DOHH2 (cell line): ENCODE measurements around the gene RBM18.

Experiments
- H3F3A ChIP-seq: fragments of 200-600 bp; sonication (generic), shearing (Covaris generic); 2 replicates; pipeline ENCODE4 v1.6.0; 2016; ENCODE audit warnings: antibody characterized with exemption, mild to moderate bottlenecking; ENCODE audit not compliant: control insufficient read depth, insufficient read depth
- H3K27ac ChIP-seq: fragments of 200-600 bp; sonication (generic); 2 replicates; pipeline ENCODE4 v1.5.1; 2014; ENCODE audit warnings: low read depth, mild to moderate bottlenecking, low read length, moderate library complexity
- H3K27me3 ChIP-seq: fragments of 200-600 bp; sonication (generic); 2 replicates; pipeline ENCODE4 v1.6.1; 2014; ENCODE audit warnings: mild to moderate bottlenecking, low read length, mixed read lengths; ENCODE audit not compliant: control insufficient read depth
- H3K36me3 ChIP-seq: fragments of 200-600 bp; sonication (generic); 2 replicates; pipeline ENCODE4 v1.6.1; 2014; ENCODE audit warnings: mild to moderate bottlenecking, low read length, moderate library complexity, mixed read lengths; ENCODE audit not compliant: control insufficient read depth
- H3K4me1 ChIP-seq: fragments of 200-600 bp; sonication (generic); 2 replicates; pipeline ENCODE4 v1.6.1; 2014; ENCODE audit warnings: mild to moderate bottlenecking, low read length, mixed read lengths; ENCODE audit not compliant: control insufficient read depth
- H3K4me2 ChIP-seq: fragments of 200-600 bp; sonication (generic); 2 replicates; pipeline ENCODE4 v1.6.0; 2014; ENCODE audit warnings: mild to moderate bottlenecking, low read length, moderate library complexity
- H3K4me3 ChIP-seq: fragments of 200-600 bp; sonication (generic); 2 replicates; pipeline ENCODE4 v1.5.1; 2014; ENCODE audit warnings: mild to moderate bottlenecking, low read length, mixed read lengths
- H3K79me2 ChIP-seq: fragments of 200-600 bp; sonication (generic); 2 replicates; pipeline ENCODE4 v1.6.1; 2014; ENCODE audit warnings: mild to moderate bottlenecking, low read length, mixed read lengths; ENCODE audit not compliant: control insufficient read depth
- H3K9me2 ChIP-seq: fragments of 200-600 bp; sonication (generic); replicated peaks from 2 replicates; pipeline ENCODE4 v1.6.1; 2014; ENCODE audit warnings: mild to moderate bottlenecking, low read length, mixed read lengths; ENCODE audit not compliant: control insufficient read depth
- H3K9me3 ChIP-seq: fragments of 200-600 bp; sonication (generic); 2 replicates; pipeline ENCODE4 v1.6.1; 2014; ENCODE audit warnings: antibody characterized with exemption, low read length, mixed read lengths; ENCODE audit not compliant: control insufficient read depth, insufficient read depth
- H4K20me1 ChIP-seq: fragments of 200-600 bp; sonication (generic); 2 replicates; pipeline ENCODE4 v1.6.0; 2014; ENCODE audit warnings: low read depth, mild to moderate bottlenecking, antibody characterized with exemption, low read length, moderate library complexity; ENCODE audit not compliant: control insufficient read depth, insufficient read depth
- CTCF ChIP-seq: fragments of 200-600 bp; sonication (generic); IDR thresholded peaks from one replicate; pipeline ENCODE4 v1.5.1; 2014; ENCODE audit warnings: antibody characterized with exemption, mild to moderate bottlenecking, low read depth, low read length; ENCODE audit not compliant: poor library complexity, severe bottlenecking
- EZH2phosphoT487 ChIP-seq: fragments of 200-600 bp; sonication (generic); IDR thresholded peaks from 2 replicates; pipeline ENCODE4 v1.6.1; 2017; ENCODE audit warnings: borderline replicate concordance, mild to moderate bottlenecking, antibody characterized with exemption, low read length, moderate library complexity, mixed read lengths

RBM18 gene

DNA sequence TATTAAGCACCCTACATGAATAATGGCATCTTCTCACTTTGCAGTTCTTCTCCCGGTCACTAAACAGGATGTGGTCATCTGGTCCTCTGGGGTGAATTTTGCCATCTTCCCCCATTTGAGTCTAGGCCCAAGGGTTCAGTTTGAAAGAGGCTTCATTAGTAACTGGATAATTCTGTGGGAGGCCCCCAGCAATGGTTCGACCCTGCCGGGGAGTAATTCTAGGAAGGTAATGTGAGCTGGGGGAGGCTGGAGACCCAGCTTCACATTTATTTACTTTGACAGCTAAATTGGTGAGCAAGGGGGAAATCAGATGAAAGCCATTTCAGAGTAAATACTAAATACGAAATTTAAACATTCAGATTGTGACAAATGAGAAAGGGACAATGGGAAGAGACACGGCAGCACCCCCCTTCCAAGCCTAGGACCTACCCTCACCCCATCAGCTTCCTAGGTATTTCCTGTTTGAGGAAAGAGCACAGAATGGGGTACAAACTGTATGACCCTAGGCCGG, 31.8 kb downstream of the RBM18 start:
- Histone ChIP-seq H3K9me2 (no peaks in the 10 kb centered on the region), H3K4me2 (no peak overlapping the region), H3K9me3 (no peaks in the 10 kb centered on the region), H3K79me2 (no peaks in the 10 kb centered on the region), H4K20me1 (no peaks in the 10 kb centered on the region), H3K27ac (no peak overlapping the region), H3K27me3 (peaks cover 22% of the 10 kb centered on the region), H3K4me1 (no peaks in the 10 kb centered on the region), H3K36me3 (no peaks in the 10 kb centered on the region), H3F3A (no peaks in the 10 kb centered on the region), H3K4me3 (no peak overlapping the region)
- TF ChIP-seq EZH2phosphoT487 (no peak), CTCF (no peak)

DNA sequence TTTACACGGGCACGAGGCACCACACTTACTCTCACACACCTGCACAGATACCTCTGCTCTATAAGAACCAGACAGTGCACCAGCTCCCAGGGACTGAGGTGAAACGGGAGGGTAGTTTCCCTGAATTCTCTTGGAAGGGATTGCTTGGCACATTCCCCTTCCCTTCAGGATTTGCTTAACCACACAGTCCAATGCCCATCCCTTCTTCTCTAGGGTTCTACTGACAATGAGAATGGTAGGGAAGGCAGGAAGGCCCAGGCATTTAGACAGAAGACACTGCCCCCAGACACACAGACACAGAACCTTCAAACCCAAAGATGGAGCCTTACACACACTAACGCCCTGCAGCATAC, 35.2 kb downstream of the RBM18 start:
- Histone ChIP-seq H3K27me3 (peaks cover 22% of the 10 kb centered on the region), H3K4me3 (no peak overlapping the region), H4K20me1 (no peaks in the 10 kb centered on the region), H3K9me3 (no peaks in the 10 kb centered on the region), H3K4me1 (no peaks in the 10 kb centered on the region), H3K4me2 (no peak overlapping the region), H3K36me3 (no peaks in the 10 kb centered on the region), H3F3A (no peaks in the 10 kb centered on the region), H3K9me2 (no peaks in the 10 kb centered on the region), H3K27ac (no peak overlapping the region), H3K79me2 (no peaks in the 10 kb centered on the region)
- TF ChIP-seq CTCF (no peak), EZH2phosphoT487 (no peak)

GRCh38 chr9:122228568-122229484, 35.8 kb downstream of the RBM18 start, which contains the start of gene LHX6:
LHX6 (minus strand) TSS chr9:122228957; CDS start chr9:122228740, 217 bp downstream.
- no peaks in the 10 kb centered on the region for H3K79me2 ChIP-seq
- no peaks in the 10 kb centered on the region for H3K9me3 ChIP-seq
- no peak within 1 kb of the TSS for H3K27ac ChIP-seq
- H3F3A ChIP-seq: no peaks in the 10 kb centered on the region
- H3K4me1 ChIP-seq: no peaks in the 10 kb centered on the region
- peak within 1 kb of the TSS; percentile 26; the same call in 1 of the 2 replicates for H3K4me2 ChIP-seq
- H3K27me3 ChIP-seq: peaks cover 22% of the 10 kb centered on the region
- TF ChIP-seq CTCF (no peak), EZH2phosphoT487 (no peak)
- no peaks in the 10 kb centered on the region for H3K36me3 ChIP-seq
- no peaks in the 10 kb centered on the region for H3K9me2 ChIP-seq
- no peak within 1 kb of the TSS for H3K4me3 ChIP-seq
- H4K20me1 ChIP-seq: no peaks in the 10 kb centered on the region
